Stomach smooth muscle (tissue), 2 donors: ENCODE data around the gene AKR1A1.

Experiments
- H3K27ac ChIP-seq: one replicate; pipeline ENCODE4 v1.7.0; 2013; ENCODE audit warnings: mild to moderate bottlenecking, low read length, inconsistent platforms
- H3K27me3 ChIP-seq, 2 donors: one replicate each; pipeline ENCODE4 v1.7.0; 2013; ENCODE audit warnings: low read length in 2 of 2; ENCODE audit not compliant: insufficient read depth in 2 of 2, control insufficient read depth in 1 of 2
- H3K36me3 ChIP-seq, 2 donors: one replicate each; pipeline ENCODE4 v1.7.0; 2013; ENCODE audit warnings: low read length in 2 of 2; ENCODE audit not compliant: control insufficient read depth in 2 of 2, insufficient read depth in 2 of 2
- H3K4me1 ChIP-seq: one replicate; pipeline ENCODE4 v1.7.0; 2013; ENCODE audit warnings: low read length; ENCODE audit not compliant: control insufficient read depth, insufficient read depth
- H3K4me3 ChIP-seq, 2 donors: one replicate each; pipeline ENCODE4 v1.7.0; 2013; ENCODE audit warnings: low read length in 2 of 2
- H3K9ac ChIP-seq, 2 donors: one replicate each; pipeline ENCODE4 v1.7.0; 2013; ENCODE audit warnings: low read length in 2 of 2, mild to moderate bottlenecking in 1 of 2
- H3K9me3 ChIP-seq, 2 donors: one replicate each; pipeline ENCODE4 v1.7.0; 2013; ENCODE audit warnings: low read length in 2 of 2; ENCODE audit not compliant: control insufficient read depth in 2 of 2
- donor health status: healthy.
- donor health status: Pancreatic carcinoma.

The AKR1A1 gene

DNA sequence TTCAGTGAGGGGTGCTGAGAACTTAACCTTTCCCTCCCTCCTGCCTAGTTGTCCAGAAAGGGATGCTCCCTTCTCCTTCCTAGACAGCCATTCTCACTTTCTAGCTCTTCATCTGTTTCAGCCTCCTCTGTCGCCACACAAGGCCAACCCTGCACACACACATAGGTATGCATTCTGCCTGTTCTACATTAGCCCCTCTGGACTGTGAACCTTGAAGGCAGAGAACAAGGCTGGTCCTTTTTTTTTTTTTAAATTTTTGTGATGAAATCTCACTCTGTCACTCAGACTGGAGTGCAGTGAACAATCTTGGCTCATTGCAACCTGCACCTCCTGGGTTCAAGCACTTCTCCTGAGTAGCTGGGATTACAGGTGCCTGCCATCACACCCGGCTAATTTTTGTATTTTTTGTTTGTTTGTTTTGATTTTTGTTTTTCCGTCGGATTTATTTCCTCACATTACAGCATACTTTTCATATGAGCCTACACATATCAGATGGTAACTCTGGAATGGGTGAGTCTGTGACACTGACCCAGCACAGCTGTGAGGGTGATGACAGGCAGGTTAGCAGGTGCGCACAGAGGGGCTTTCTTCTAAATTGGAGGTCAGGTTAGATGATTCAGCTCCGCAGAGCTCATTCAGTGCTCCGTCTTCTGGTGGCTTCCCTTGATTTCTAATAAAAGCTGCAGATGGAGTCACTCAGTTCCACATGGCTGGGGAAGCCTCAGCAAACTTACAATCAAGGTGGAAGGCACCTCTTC lies 4.9 kb upstream of the AKR1A1 start:
- Histone ChIP-seq H3K27me3 (peaks cover 2 to 4% of the 10 kb centered on the region in 2 donors), H3K36me3 (no peaks in the 10 kb centered on the region), H3K4me3 (no peak overlapping the region), H3K9me3 (no peaks in the 10 kb centered on the region), H3K27ac (no peak overlapping the region), H3K9ac (no peak overlapping the region), H3K4me1 (peaks cover 8% of the 10 kb centered on the region)

DNA sequence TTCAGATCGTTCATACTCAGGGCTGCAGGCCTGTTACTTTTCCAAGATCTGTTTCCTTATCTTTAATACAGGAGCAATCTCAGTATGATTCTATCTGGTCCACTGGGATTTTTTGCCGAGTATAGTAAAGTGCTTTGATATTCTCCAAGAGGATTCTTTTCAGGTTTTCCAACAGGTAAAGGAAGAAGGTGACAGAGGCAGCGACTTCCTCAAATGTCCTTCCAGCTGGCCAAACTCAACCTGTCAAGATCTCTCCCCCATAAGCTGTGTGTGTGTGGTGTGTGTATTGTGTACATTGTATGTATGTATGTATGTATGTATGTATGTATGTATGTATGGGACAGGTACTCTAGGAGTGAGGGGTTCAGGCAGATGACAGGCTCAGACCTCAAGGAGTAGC lies 1.1 kb downstream of the AKR1A1 start:
- peaks cover 5 to 6% of the 10 kb centered on the region in 2 donors for H3K36me3 ChIP-seq
- H3K9me3 ChIP-seq = no peaks in the 10 kb centered on the region
- H3K4me1 ChIP-seq = peaks cover 14% of the 10 kb centered on the region
- H3K4me3 ChIP-seq = peak overlapping the region; percentile 95 to 97
- H3K9ac ChIP-seq = peak overlapping the region; percentile 81 to 88
- no peaks in the 10 kb centered on the region for H3K27me3 ChIP-seq
- H3K27ac ChIP-seq = no peak overlapping the region

DNA sequence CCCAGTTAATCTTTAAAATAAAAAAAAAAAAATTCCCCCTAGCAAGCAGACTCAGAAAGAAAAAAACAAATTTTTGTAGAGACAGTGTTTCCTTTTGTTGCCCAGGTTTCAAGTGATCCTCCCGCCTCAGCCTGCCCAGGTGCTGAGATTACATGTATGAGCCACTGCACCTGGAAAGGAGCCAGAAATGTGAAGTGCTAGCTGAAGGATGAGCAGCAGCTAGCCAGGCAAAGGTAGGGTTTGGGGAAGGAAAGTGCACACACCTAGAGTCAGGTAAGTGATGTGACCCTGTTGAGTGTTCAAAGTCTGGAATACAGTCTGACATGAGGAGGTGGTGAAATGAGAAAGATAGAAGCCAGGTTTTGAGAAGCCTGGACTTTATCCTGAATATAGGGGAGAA lies 1.7 kb downstream of the AKR1A1 start:
- H3K9me3 ChIP-seq = no peaks in the 10 kb centered on the region
- H3K4me3 ChIP-seq = no peak overlapping the region
- no peak overlapping the region for H3K9ac ChIP-seq
- peaks cover 5 to 6% of the 10 kb centered on the region in 2 donors for H3K36me3 ChIP-seq
- peaks cover 14% of the 10 kb centered on the region for H3K4me1 ChIP-seq
- H3K27ac ChIP-seq = no peak overlapping the region
- H3K27me3 ChIP-seq = no peaks in the 10 kb centered on the region

DNA sequence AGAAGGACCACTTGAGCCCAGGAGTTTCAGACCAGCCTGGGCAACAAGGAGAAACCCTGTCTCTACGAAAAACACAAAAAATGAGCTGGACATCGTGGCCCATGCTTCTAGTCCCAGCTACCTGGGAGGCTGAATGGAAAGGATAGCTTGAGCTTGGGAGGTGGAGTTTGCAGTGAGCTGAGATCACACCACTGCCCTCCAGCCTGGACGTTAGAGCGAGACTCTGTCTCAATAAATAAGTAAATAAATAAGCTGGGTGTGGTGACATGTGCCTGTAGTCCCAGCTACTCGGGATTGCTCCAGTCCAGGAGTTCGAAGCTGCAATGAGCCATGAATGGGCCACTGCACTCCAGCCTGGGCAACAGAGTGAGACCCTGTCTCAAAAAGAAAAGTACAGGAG lies 3.6 kb downstream of the AKR1A1 start:
- no peak overlapping the region for H3K4me3 ChIP-seq
- no peaks in the 10 kb centered on the region for H3K27me3 ChIP-seq
- H3K36me3 ChIP-seq = peaks cover 5 to 6% of the 10 kb centered on the region in 2 donors
- peaks cover 14% of the 10 kb centered on the region for H3K4me1 ChIP-seq
- H3K27ac ChIP-seq = no peak overlapping the region
- H3K9me3 ChIP-seq = no peaks in the 10 kb centered on the region
- no peak overlapping the region for H3K9ac ChIP-seq

GRCh38 chr1:45557422-45557944 lies 6.9 kb downstream of the AKR1A1 start:
- H3K27ac ChIP-seq = no peak overlapping the region
- peaks cover 9% of the 10 kb centered on the region in 2 donors for H3K36me3 ChIP-seq
- H3K9ac ChIP-seq = no peak overlapping the region
- no peaks in the 10 kb centered on the region for H3K27me3 ChIP-seq
- H3K4me3 ChIP-seq = no peak overlapping the region
- H3K9me3 ChIP-seq = no peaks in the 10 kb centered on the region
- H3K4me1 ChIP-seq = peaks cover 2% of the 10 kb centered on the region

- Histone ChIP-seq H3K27ac (no peak overlapping the region), H3K36me3 (peaks cover 19 to 29% of the 10 kb centered on the region in 2 donors), H3K9me3 (no peaks in the 10 kb centered on the region), H3K4me3 (no peak overlapping the region), H3K9ac (no peak overlapping the region), H3K27me3 (no peaks in the 10 kb centered on the region), H3K4me1 (peaks cover 7% of the 10 kb centered on the region)
Observed at GRCh38 chr1:45563843-45564242, 13.2 kb downstream of the AKR1A1 start.

- peaks cover 9% of the 10 kb centered on the region for H3K4me1 ChIP-seq
- H3K4me3 ChIP-seq = no peak overlapping the region
- no peak overlapping the region for H3K9ac ChIP-seq
- no peak overlapping the region for H3K27ac ChIP-seq
- H3K36me3 ChIP-seq = peaks cover 32 to 41% of the 10 kb centered on the region in 2 donors
- no peaks in the 10 kb centered on the region for H3K27me3 ChIP-seq
- H3K9me3 ChIP-seq = no peaks in the 10 kb centered on the region
Observed at GRCh38 chr1:45566722-45567121, 16.1 kb downstream of the AKR1A1 start.

GRCh38 chr1:45567911-45568310 lies 17.3 kb downstream of the AKR1A1 start:
- no peak overlapping the region for H3K9ac ChIP-seq

GRCh38 chr1:45568421-45568820 lies 17.8 kb downstream of the AKR1A1 start:
- H3K36me3 ChIP-seq = peaks cover 29 to 37% of the 10 kb centered on the region in 2 donors
- H3K27me3 ChIP-seq = no peaks in the 10 kb centered on the region
- H3K27ac ChIP-seq = no peak overlapping the region
- no peak overlapping the region for H3K4me3 ChIP-seq
- no peak overlapping the region for H3K9ac ChIP-seq
- H3K9me3 ChIP-seq = no peaks in the 10 kb centered on the region
- peaks cover 9% of the 10 kb centered on the region for H3K4me1 ChIP-seq

More at GRCh38 chr1:45567911-45568310, 17.3 kb downstream of the AKR1A1 start:
- H3K27me3 ChIP-seq = no peaks in the 10 kb centered on the region
- H3K36me3 ChIP-seq = peaks cover 29 to 37% of the 10 kb centered on the region in 2 donors
- H3K9me3 ChIP-seq = no peaks in the 10 kb centered on the region
- no peak overlapping the region for H3K4me3 ChIP-seq
- no peak overlapping the region for H3K27ac ChIP-seq
- H3K4me1 ChIP-seq = peaks cover 9% of the 10 kb centered on the region

GRCh38 chr1:45569571-45569961 lies 18.9 kb downstream of the AKR1A1 start:
- Histone ChIP-seq H3K4me3 (no peak overlapping the region), H3K36me3 (peaks cover 23 to 34% of the 10 kb centered on the region in 2 donors), H3K9ac (no peak overlapping the region), H3K27ac (no peak overlapping the region), H3K4me1 (peaks cover 9% of the 10 kb centered on the region), H3K27me3 (no peaks in the 10 kb centered on the region), H3K9me3 (no peaks in the 10 kb centered on the region)

DNA sequence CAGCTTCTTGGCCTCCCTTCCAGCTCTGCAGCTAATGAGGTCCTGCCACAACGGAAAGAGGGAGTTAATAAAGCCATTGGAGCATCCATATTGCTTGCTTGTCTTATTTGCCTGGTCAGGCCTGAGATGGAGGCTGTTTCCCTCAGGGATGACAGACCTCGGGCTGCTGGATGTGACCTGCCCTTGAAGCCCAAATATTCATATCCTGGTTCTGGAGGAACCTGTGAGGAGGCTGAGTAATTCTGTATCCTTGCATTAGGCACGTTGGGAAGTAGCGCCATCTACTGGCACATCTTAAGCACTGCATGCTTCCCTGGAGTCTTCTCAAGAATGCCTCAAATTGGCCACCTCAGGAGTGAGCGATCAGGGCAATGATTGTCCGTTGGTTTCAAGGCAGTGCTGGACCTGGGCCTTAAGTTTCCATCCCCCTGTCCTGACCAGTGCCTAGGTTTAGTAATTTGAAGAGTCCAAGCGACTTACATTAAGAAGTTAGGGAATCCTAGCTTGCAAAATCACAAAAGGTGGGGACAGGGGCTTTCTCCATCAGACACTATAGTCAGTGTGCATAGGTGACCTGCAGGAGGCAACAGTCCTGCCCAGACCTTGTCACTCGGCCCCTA lies 19.4 kb downstream of the AKR1A1 start:
- Histone ChIP-seq H3K4me1 (peaks cover 9% of the 10 kb centered on the region), H3K9ac (no peak overlapping the region), H3K9me3 (no peaks in the 10 kb centered on the region), H3K27ac (no peak overlapping the region), H3K4me3 (no peak overlapping the region), H3K27me3 (no peaks in the 10 kb centered on the region), H3K36me3 (peaks cover 23 to 34% of the 10 kb centered on the region in 2 donors)
